HG03432 (cell line): Measurements from ENCODE around the gene WASHC2A.
"Not testable (repeated sequence)": the region's sequence is repeated elsewhere in the genome, so short reads cannot be mapped to it uniquely, and the experiment has no call there.

Experiments
- ATAC-seq: cut with Tn5 transposase; IDR thresholded peaks from one replicate; pipeline ENCODE4 v1.9.1; 2021; ENCODE audit warnings: mild to moderate bottlenecking, moderate library complexity; ENCODE audit not compliant: unreplicated experiment

Gene WASHC2A

GRCh38 chr10:50145575-50145974 lies 77.8 kb downstream of the WASHC2A start:
- ATAC-seq, result not testable (repeated sequence)

- no peak for ATAC-seq
Measured at GRCh38 chr10:50152792-50153272, 85.1 kb downstream of the WASHC2A start.

GRCh38 chr10:50157868-50158267 lies 90.1 kb downstream of the WASHC2A start:
- not testable (repeated sequence) for ATAC-seq

- ATAC-seq, result not testable (repeated sequence)
Measured at GRCh38 chr10:50159856-50160255, 92.1 kb downstream of the WASHC2A start.

GRCh38 chr10:50165038-50165437 lies 97.3 kb downstream of the WASHC2A start:
- not testable (repeated sequence) for ATAC-seq

GRCh38 chr10:50167833-50168232 lies 100.1 kb downstream of the WASHC2A start:
- ATAC-seq, result not testable (repeated sequence)

GRCh38 chr10:50169506-50169905 lies 101.8 kb downstream of the WASHC2A start:
- not testable (repeated sequence) for ATAC-seq

GRCh38 chr10:50174788-50175525 lies 107.2 kb downstream of the WASHC2A start:
- ATAC-seq, result not testable (repeated sequence)
